ENCODE results near the gene ZDHHC5. TPM values are rescaled to one million over a fixed set of nuclear protein-coding genes. Genes with fewer than 3 reads are reported as not detected.
A peak's percentile ranks its signal among the peaks of the same experiment; 100 is the strongest.

ZDHHC5 gene
- total and polyA plus RNA-seq, 2 of the 13 experiments (the other 11 are each of a cell fraction or from before 2014, with no cell fraction given) = 26.6 to 34.0 TPM

- intact Hi-C loops (cut with micrococcal nuclease; ENCODE audit: unreplicated experiment) (no loop called here), in situ Hi-C loops (cut with HindIII; ENCODE audit: extremely low pct_ligation_motif_present, low pct_unique_long_range_greater_than_20kb) (no loop called here)
- H3K27me3 ChIP-seq (ENCODE audit: control insufficient read depth in 1 of 2, insufficient read depth in 2 of 2, low read length in 2 of 2) = no peaks in the 10 kb centered on the region
- CTCF ChIA-PET (ENCODE audit: low intra/inter-chr PET ratio, low total read pairs) = no interaction called here
- no peak overlapping the region for H3K4me2 ChIP-seq (ENCODE audit: low read depth, low read length)
- no peaks in the 10 kb centered on the region for H3K4me1 ChIP-seq (ENCODE audit: insufficient read depth, low read length)
- TF ChIP-seq MYC (CRISPR knock-in tag; IDR thresholded peaks at IDR 0.05; ENCODE audit: borderline replicate concordance) = no peak
- no peak for TF ChIP-seq ZNF776 (CRISPR knock-in tag; IDR thresholded peaks at IDR 0.05)
- TF ChIP-seq, protein P1, sequence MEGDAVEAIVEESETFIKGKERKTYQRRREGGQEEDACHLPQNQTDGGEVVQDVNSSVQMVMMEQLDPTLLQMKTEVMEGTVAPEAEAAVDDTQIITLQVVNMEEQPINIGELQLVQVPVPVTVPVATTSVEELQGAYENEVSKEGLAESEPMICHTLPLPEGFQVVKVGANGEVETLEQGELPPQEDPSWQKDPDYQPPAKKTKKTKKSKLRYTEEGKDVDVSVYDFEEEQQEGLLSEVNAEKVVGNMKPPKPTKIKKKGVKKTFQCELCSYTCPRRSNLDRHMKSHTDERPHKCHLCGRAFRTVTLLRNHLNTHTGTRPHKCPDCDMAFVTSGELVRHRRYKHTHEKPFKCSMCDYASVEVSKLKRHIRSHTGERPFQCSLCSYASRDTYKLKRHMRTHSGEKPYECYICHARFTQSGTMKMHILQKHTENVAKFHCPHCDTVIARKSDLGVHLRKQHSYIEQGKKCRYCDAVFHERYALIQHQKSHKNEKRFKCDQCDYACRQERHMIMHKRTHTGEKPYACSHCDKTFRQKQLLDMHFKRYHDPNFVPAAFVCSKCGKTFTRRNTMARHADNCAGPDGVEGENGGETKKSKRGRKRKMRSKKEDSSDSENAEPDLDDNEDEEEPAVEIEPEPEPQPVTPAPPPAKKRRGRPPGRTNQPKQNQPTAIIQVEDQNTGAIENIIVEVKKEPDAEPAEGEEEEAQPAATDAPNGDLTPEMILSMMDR (CRISPR knock-in tag; IDR thresholded peaks at IDR 0.05) = 0 out of 2 replicates have a peak, but pooled peaks have one; percentile 11
- TF ChIP-seq ZFP37 (CRISPR knock-in tag; IDR thresholded peaks at IDR 0.05; ENCODE audit: borderline replicate concordance) = no peak
- TF ChIP-seq SETDB1 (CRISPR knock-in tag; IDR thresholded peaks at IDR 0.05; ENCODE audit: borderline replicate concordance) = peak; percentile 85; the same call in 1 of the 2 replicates
- TF ChIP-seq REXO4 (CRISPR knock-in tag; IDR thresholded peaks at IDR 0.05; ENCODE audit: borderline replicate concordance) = no peak
- H3K4me3 ChIP-seq (replicated peaks in 1 of 3; ENCODE audit: insufficient read depth in 1 of 3, low read depth in 2 of 3, low read length in 3 of 3) = no peak overlapping the region
- no TSS peak for BruUV-seq (replicated peaks)
- peaks cover 20% of the 10 kb centered on the region for H3K9me3 ChIP-seq (ENCODE audit: low read length)
- POLR2A ChIA-PET = no interaction called here
- FAIRE-seq (no peak), ATAC-seq (no peak), DNase-seq (ENCODE audit: low spot score) (no peak)
- no peak overlapping the region for H3K27ac ChIP-seq (ENCODE audit: extremely low read length, insufficient read depth, low read length)
- no peak overlapping the region for H2AFZ ChIP-seq (ENCODE audit: low read length)
- H3K79me2 ChIP-seq (ENCODE audit: insufficient read depth, low read length) = no peaks in the 10 kb centered on the region
- no peaks in the 10 kb centered on the region for H4K20me1 ChIP-seq (ENCODE audit: insufficient read depth, low read length)
- no peaks in the 10 kb centered on the region for H3K36me3 ChIP-seq (replicated peaks in 1 of 2; ENCODE audit: control insufficient read depth in 1 of 2, insufficient read depth in 2 of 2, low read length in 2 of 2)
- 4% methylated on average over 2 of the region's 2 CpGs for WGBS (ENCODE audit: low lambda C conversion rate)
- H3K9ac ChIP-seq (ENCODE audit: insufficient read depth, low read depth, low read length) = no peak overlapping the region
These were observed 48.6 kb upstream of the ZDHHC5 start for GRCh38 chr11:57619331-57619730.

- Histone ChIP-seq H3K36me3 (replicated peaks in 1 of 2; ENCODE audit: control insufficient read depth in 1 of 2, insufficient read depth in 2 of 2, low read length in 2 of 2) (no peaks in the 10 kb centered on the region), H3K27ac (ENCODE audit: extremely low read length, insufficient read depth, low read length) (no peak overlapping the region), H3K4me3 (replicated peaks in 1 of 3; ENCODE audit: insufficient read depth in 1 of 3, low read depth in 2 of 3, low read length in 3 of 3) (no peak overlapping the region), H2AFZ (ENCODE audit: low read length) (no peak overlapping the region), H3K9ac (ENCODE audit: insufficient read depth, low read depth, low read length) (no peak overlapping the region), H3K4me2 (ENCODE audit: low read depth, low read length) (no peak overlapping the region), H3K9me3 (ENCODE audit: low read length) (peaks cover 20% of the 10 kb centered on the region), H3K79me2 (ENCODE audit: insufficient read depth, low read length) (no peaks in the 10 kb centered on the region), H4K20me1 (ENCODE audit: insufficient read depth, low read length) (no peaks in the 10 kb centered on the region), H3K4me1 (ENCODE audit: insufficient read depth, low read length) (no peaks in the 10 kb centered on the region), H3K27me3 (ENCODE audit: control insufficient read depth in 1 of 2, insufficient read depth in 2 of 2, low read length in 2 of 2) (no peaks in the 10 kb centered on the region)
- ChIA-PET CTCF (ENCODE audit: low intra/inter-chr PET ratio, low total read pairs) (no interaction called here), POLR2A (no interaction called here)
- intact Hi-C loops (cut with micrococcal nuclease; ENCODE audit: unreplicated experiment) = no loop called here
- DNase-seq (ENCODE audit: low spot score) (no peak), ATAC-seq (no peak), FAIRE-seq (no peak)
- in situ Hi-C loops (cut with HindIII; ENCODE audit: extremely low pct_ligation_motif_present, low pct_unique_long_range_greater_than_20kb) = no loop called here
- 0 out of 2 replicates have a peak, but pooled peaks have one; percentile 30 for TF ChIP-seq ATF7 (IDR thresholded peaks at IDR 0.05)
- TF ChIP-seq ATF7 (CRISPR knock-in tag; IDR thresholded peaks at IDR 0.05) = no peak
- no peak for TF ChIP-seq TFE3 (CRISPR knock-in tag; IDR thresholded peaks at IDR 0.05)
- no peak for TF ChIP-seq ELF1 (CRISPR knock-in tag; IDR thresholded peaks at IDR 0.05)
- BruUV-seq (replicated peaks) = no TSS peak
These were observed 47.4 kb upstream of the ZDHHC5 start for GRCh38 chr11:57620467-57620866.
